HG03342 (cell line): Measurements from ENCODE around the gene IL19.

Source experiments
- ATAC-seq: cut with Tn5 transposase; IDR thresholded peaks from one replicate; pipeline ENCODE4 v1.9.1; 2021; ENCODE audit warnings: mild to moderate bottlenecking, moderate library complexity; ENCODE audit not compliant: unreplicated experiment

IL19 gene

GRCh38 chr1:206797534-206798383 lies 27.2 kb downstream of the IL19 start:
- no peak for ATAC-seq

GRCh38 chr1:206798384-206798996 lies 27.9 kb downstream of the IL19 start:
- no peak for ATAC-seq

DNA sequence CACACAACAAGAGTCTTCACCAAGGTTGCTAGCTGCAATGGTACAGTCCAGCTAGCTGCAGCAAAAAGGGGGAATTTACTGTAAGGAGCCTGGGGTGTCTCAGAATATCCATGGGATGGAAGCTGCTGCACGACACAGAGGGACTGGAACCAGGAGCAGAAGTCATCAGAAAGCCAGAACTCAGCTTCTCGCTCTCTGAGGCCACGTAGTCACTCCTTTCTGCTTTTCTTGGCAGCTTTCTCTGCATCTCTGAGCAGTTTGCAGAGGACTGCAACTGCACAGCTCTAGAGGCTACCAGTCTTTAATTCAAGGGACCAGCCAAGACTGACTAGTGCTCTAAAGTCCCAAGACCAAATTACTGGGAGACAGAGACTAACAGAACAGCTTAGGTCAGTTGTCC lies 28.7 kb downstream of the IL19 start:
- ATAC-seq: no peak

GRCh38 chr1:206800411-206800810 lies 29.8 kb downstream of the IL19 start:
- no peak for ATAC-seq

- no peak for ATAC-seq
Observed at GRCh38 chr1:206800891-206801290, 30.3 kb downstream of the IL19 start.

- no peak for ATAC-seq
Observed at GRCh38 chr1:206801467-206801866, 30.9 kb downstream of the IL19 start.

- ATAC-seq: no peak
Observed at GRCh38 chr1:206802401-206802800, 31.8 kb downstream of the IL19 start.

- ATAC-seq: peak; percentile 94
Observed at GRCh38 chr1:206803221-206803730, 32.7 kb downstream of the IL19 start.

- ATAC-seq: no peak
Observed at GRCh38 chr1:206804156-206804737, 33.7 kb downstream of the IL19 start.

GRCh38 chr1:206805357-206805756 lies 34.8 kb downstream of the IL19 start:
- no peak for ATAC-seq

DNA sequence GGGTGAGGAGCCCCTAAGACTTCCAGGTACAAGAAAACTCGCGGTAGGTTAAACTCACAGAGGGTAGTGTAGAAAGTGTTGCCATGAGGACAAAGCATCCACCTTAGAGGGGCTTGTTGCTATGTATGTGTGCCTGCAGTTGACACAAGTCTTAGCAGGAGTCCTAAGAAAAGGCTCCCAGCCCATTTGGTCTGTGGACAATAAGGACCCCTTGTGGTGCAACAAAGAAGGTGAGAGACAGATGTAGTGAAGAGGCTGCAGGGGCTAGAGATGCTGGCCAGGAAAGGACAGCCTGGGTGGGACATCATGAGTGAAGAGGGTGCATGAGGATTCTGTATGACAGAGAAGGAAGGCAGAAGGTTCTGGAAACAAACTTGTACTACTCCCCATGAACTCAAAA lies 38.0 kb downstream of the IL19 start:
- ATAC-seq: peak; percentile 73

DNA sequence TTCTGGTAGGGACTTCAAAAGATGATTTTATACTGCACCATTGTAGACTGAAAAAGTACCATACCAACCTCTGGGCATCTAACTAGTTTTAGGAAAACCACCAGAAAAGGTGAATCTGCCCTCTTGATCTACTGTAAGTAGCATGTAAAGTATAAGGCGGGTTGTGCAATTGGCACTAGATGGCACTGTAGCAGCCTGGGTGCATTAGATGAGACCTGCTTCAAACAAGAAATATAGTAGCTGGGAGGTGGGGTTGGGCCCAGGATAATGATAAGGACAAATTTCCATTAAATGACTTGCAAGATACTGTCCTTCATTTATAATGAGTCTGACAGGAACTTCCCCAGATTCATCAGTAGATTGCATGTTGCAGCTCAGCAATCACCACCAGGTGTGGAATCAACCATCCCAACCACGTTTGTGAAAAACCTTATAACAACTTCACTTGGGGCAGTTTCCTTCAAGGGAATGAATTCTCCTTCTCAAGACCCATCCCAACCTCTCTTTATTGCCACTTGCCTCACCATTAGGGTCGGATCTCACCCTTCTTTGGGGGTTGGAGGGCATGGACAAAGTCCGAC lies 39.0 kb downstream of the IL19 start:
- ATAC-seq: no peak

DNA sequence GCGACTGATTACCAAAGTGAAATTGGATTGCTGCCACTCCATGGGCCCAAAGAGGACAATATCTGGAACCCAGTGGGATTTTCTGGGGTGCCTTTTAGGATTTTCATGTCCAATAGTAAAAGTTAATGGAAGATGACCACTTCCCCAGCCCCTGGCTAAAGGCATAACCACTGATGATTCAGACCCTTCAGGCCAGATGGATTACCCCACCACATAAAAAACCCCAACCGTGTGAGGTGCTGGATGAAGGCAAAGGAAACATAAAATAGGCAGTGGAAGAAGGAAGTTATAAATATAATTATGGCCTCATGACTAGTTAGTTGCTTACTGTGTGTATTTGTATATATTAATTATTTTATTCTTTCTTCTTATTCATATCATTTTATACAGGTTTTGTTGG lies 41.9 kb downstream of the IL19 start:
- ATAC-seq: no peak

GRCh38 chr1:206814716-206815341 lies 44.3 kb downstream of the IL19 start:
- peak; percentile 57 for ATAC-seq

DNA sequence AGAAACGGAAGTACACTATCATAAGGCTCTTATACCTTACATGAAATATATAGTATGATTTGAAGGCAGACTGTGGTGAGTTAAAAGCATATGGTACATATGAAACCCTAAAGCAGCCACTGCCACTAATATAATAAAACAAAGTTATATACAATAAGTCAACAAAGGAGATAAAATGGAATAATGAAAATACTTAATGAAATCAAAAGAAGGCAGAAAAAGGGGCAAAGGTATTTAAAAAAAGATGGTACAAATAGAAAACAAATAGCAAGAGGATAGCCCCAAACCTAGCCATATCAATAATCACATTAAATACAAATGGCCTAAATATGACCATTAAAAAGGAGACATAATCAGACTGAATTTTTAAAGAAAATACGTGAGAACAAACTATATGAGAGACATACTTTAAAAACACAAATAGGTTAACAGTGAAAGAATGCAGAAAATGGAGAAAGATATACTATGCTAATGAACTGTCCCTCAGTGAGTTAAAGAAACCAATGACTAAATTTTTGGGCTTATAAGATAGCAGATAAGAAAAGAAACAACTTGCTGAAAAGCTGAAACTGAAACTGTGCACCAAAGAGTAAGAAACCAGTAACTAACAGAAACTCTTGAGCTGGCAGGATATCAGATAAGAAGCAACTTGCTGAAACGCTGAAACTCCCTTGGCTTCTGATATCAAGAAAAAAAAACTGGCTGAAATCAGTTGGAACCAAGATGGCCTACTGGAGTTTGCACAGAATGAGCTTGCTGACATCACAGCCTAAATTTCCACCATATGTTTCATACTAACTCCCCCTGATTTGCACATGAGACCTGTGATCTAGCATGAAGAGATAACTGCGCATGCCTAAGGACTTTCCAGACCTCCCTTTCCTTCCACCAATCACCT lies 46.1 kb downstream of the IL19 start:
- no peak for ATAC-seq

DNA sequence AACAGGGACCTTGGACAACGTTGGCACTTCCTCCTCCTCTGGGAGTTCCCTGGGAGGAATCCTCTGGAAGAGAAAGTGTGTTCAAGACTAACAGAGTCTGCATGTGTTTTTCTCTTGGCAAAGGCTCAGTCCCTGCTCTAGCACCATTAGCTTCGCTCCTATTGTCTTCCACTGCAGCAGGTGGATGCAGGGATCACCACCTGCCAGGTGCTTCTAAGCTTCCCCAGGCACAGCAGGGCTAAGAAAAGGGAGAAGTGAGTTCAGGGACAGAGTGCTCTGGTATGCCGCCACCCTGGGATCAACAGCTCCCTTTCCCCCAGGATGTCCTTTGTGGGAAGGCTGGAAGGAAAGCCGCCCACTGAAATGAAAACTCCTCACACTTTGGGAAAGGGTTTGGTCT lies 50.9 kb downstream of the IL19 start:
- ATAC-seq: no peak

DNA sequence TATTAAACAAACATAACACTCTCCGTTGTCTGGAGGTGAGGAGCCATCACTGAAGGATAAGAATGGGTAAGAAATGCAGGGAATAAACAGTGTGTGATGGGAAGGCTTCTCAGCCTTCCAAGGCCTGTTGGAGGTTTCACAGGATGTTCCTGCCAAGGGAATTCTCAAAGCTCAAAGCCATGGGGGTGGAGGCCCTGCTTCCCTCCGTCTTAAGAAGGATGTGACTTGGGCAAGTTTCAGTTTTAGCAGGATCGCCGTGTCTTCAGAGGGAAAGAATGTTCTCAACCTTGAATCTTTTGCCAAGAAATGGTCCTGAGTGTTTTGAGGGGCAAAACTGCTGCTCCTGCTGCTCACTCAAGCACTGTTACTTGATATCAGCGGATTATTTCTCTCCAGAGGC lies 53.2 kb downstream of the IL19 start:
- ATAC-seq: no peak

DNA sequence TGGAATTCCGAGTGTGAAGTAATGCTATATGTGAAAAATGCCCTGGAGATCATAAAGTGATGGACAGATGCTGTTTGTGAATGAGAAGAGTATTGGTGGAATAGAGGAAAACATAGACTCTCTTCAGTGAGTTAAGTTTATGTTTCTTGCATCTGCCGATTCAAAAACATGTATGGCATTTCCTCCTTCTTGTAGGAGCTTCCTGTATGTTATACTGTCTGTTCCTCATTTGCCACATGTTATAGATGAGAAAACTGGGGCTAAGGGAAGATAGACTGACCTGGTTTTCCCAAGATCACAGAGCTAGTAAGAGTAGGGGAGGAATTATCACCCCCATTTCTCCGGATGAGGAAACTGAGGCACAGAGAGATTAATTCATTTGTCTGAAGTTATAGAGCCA lies 53.8 kb downstream of the IL19 start:
- ATAC-seq: no peak

GRCh38 chr1:206826394-206826793 lies 55.8 kb downstream of the IL19 start:
- ATAC-seq: no peak

DNA sequence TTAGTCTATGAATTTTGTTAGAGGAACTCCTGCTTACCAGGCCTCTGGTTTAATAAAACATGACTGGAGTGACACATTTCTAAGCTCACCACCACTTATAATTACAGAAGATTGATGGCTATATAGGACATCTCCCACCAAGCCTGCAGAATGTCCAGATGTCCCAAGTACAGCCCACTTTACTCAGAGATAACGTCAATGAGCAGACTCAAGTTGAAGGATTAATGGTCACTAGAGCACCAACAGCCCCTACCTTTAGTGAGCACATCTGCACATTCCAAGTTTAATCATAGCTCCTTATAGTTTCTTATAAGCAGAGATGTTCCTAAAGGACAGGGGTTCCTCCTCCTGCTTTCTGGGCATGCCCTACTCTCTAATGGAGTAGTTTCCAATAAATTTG lies 57.5 kb downstream of the IL19 start:
- no peak for ATAC-seq
